ENCODE results near the gene E2F2.

Gene E2F2

DNA sequence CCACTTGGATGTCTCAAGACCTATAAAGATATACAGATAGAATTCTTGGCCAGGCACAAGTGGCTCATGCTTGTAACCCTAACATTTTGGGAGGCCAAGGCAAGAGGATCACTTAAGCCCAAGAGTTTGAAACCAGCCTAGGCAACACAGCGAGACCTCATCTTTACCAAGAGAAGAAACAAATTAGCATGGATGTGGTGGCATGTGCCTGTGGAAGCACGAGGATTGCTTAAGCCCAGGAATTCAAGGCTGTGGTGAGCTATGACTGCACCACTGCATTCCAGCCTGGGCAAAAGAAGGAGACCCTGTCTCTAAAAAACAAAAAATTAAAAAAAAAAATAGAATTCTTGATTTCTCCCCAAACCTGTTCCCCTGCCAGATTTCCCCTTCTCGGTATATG, 55.4 kb downstream of the E2F2 start:
- Histone ChIP-seq H3K27ac (no peak overlapping the region), H3K27me3 (ENCODE audit: control insufficient read depth, insufficient read depth, low read length) (no peaks in the 10 kb centered on the region), H3K9ac (no peak overlapping the region), H3K4me3 (ENCODE audit: low read depth, low read length) (no peak overlapping the region), H3K36me3 (ENCODE audit: control insufficient read depth, insufficient read depth, low read length) (no peaks in the 10 kb centered on the region), H3K79me2 (peaks cover 4% of the 10 kb centered on the region), H3K4me2 (ENCODE audit: low read length) (no peak overlapping the region), H3K4me1 (peaks cover 3% of the 10 kb centered on the region), H2AFZ (no peak overlapping the region), H3K9me3 (ENCODE audit: control insufficient read depth, low read length) (no peaks in the 10 kb centered on the region)
- no peak for TF ChIP-seq CTCF (IDR thresholded peaks at IDR 0.05)

DNA sequence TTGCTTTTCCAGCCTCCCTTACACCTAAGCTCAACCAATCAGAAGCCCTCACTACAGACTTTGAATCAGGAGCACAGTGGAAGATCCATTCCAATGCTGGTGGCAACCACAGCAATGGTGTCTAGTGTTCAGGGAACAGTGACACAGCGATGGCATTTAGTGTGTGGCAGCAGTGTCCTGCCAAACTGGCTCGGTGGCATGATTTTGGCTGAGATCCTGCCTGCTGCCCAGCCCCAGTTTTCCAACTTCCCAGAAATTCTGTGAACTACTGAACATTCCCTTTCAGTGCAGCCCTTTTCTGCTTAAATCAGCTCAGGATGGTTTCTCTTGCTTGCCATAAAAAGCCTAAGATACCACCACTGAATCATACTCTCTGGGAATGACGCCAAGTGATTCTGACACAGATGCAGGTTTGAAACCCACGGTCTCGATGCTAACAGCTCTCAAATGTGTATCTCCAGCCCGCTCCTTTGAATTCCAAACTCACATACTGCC, 55.9 kb downstream of the E2F2 start:
- no peak for TF ChIP-seq CTCF (IDR thresholded peaks at IDR 0.05)
- Histone ChIP-seq H3K79me2 (peaks cover 4% of the 10 kb centered on the region), H3K9ac (no peak overlapping the region), H2AFZ (no peak overlapping the region), H3K4me1 (peaks cover 3% of the 10 kb centered on the region), H3K27me3 (ENCODE audit: control insufficient read depth, insufficient read depth, low read length) (no peaks in the 10 kb centered on the region), H3K9me3 (ENCODE audit: control insufficient read depth, low read length) (no peaks in the 10 kb centered on the region), H3K27ac (no peak overlapping the region), H3K4me3 (ENCODE audit: low read depth, low read length) (no peak overlapping the region), H3K4me2 (ENCODE audit: low read length) (no peak overlapping the region), H3K36me3 (ENCODE audit: control insufficient read depth, insufficient read depth, low read length) (no peaks in the 10 kb centered on the region)

DNA sequence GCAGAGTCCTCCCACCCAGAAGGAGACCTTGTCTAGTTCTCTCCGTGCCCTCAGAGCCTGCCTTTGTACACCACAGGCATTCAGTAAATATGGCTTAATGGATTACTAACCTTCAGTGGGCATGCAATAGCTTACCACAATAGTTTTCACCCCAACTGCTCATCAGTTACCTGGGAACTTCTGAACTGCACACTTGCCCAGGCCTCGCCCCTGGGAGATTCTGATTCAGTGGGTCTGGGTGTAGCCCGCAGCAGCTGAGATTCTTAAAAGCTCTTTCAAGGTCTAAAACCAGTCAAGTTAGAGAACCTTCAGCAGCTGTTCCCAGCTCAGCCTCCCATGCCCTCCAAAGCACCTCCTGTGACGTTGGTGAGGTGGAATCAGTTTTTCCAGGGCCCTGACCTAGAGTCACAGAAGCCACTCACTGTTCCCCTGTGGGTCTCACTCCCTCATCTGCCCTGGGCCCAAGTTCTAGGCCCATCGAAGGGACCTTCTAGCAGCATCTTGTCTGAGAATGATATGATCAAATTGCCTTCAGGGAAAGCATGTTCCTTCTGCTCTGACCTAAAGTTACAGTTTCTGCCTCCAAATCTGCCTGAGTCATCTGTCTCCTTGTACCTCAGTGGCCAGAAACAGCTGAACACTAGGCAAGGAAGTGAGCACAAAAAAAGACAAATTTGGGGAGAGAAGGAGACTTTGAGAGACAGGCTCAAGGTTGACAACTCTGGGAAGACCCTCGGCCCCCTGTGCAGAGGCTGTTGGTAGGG, 57.8 kb downstream of the E2F2 start:
- no peak for TF ChIP-seq CTCF (IDR thresholded peaks at IDR 0.05)
- H3K9ac ChIP-seq = no peak overlapping the region
- H2AFZ ChIP-seq = no peak overlapping the region
- H3K27me3 ChIP-seq (ENCODE audit: control insufficient read depth, insufficient read depth, low read length) = no peaks in the 10 kb centered on the region
- H3K4me3 ChIP-seq (ENCODE audit: low read depth, low read length) = no peak overlapping the region
- no peaks in the 10 kb centered on the region for H3K9me3 ChIP-seq (ENCODE audit: control insufficient read depth, low read length)
- H3K36me3 ChIP-seq (ENCODE audit: control insufficient read depth, insufficient read depth, low read length) = no peaks in the 10 kb centered on the region
- H3K4me2 ChIP-seq (ENCODE audit: low read length) = no peak overlapping the region
- H3K27ac ChIP-seq = no peak overlapping the region
- peaks cover 4% of the 10 kb centered on the region for H3K79me2 ChIP-seq
- H3K4me1 ChIP-seq = peaks cover 3% of the 10 kb centered on the region

- Histone ChIP-seq H2AFZ (no peak overlapping the region), H3K27me3 (ENCODE audit: control insufficient read depth, insufficient read depth, low read length) (no peaks in the 10 kb centered on the region), H3K4me1 (peaks cover 3% of the 10 kb centered on the region), H3K9ac (no peak overlapping the region), H3K79me2 (peaks cover 4% of the 10 kb centered on the region), H3K36me3 (ENCODE audit: control insufficient read depth, insufficient read depth, low read length) (no peaks in the 10 kb centered on the region), H3K4me2 (ENCODE audit: low read length) (no peak overlapping the region), H3K9me3 (ENCODE audit: control insufficient read depth, low read length) (no peaks in the 10 kb centered on the region), H3K4me3 (ENCODE audit: low read depth, low read length) (no peak overlapping the region), H3K27ac (no peak overlapping the region)
- TF ChIP-seq CTCF (IDR thresholded peaks at IDR 0.05) = no peak
Observed at GRCh38 chr1:23472351-23473036, 58.5 kb downstream of the E2F2 start.
